ENCODE results near the gene C2orf92.

C2orf92 gene

GRCh38 chr2:97732436-97733340, 63.2 kb downstream of the C2orf92 start:
- no peak for DNase-seq

DNA sequence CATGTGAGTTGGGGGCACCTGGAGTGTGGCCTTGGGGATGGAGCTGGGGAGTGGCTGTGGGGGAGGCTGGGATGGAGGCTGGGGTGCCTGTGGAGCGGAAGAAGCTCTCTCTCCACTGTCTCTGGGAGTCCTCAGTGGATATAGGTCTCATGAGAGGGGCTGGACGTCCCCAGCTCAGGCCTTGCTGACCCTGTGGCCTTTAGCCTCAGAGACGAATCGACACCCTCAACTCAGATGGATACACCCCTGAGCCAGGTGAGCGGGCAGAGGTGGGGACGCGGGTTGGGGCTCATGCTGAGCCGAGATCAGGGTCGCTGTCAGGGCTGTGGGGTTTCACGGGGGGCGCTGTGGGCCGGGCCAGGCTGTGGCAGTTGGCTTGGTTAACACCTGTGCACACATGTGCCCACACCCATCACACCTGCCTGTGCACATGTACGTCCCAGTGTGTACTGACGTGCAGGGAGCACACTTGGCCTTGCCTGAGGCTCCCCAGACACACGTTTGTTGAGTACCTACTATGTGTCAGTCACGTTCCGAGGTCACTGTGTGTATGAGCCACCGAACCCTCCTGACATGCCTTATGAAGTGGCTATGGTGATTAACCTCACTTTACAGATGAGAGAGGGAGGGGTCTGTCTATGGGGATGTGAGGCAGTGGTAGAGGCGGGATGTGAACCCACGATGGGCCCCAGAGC, 64.0 kb downstream of the C2orf92 start:
- DNase-seq, result no peak

GRCh38 chr2:97734061-97735051, 64.8 kb downstream of the C2orf92 start:
- DNase-seq, result no peak

- DNase-seq, result no peak
Observed at GRCh38 chr2:97735161-97735561, 65.6 kb downstream of the C2orf92 start.

DNA sequence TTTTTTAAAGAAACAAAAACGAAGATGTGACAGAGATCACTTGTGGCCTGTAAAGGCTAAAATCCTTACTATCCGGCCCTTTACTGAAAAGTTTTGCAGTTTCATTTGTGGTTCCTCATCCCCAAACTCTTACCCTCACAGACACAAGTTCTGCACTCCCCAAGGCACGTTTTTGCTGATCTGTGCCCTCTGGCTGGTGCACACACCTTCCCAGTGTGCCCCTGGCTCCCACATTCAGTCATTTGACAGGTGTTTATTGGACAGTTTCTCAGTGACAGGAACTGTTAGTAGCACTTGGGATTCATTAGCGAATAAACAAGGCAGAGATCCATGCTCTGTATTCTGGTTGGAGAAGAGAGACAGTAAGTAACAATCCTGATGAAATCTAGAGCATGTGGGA, 66.7 kb downstream of the C2orf92 start:
- no peak for DNase-seq

GRCh38 chr2:97736608-97737330, 67.3 kb downstream of the C2orf92 start:
- no peak for DNase-seq

DNA sequence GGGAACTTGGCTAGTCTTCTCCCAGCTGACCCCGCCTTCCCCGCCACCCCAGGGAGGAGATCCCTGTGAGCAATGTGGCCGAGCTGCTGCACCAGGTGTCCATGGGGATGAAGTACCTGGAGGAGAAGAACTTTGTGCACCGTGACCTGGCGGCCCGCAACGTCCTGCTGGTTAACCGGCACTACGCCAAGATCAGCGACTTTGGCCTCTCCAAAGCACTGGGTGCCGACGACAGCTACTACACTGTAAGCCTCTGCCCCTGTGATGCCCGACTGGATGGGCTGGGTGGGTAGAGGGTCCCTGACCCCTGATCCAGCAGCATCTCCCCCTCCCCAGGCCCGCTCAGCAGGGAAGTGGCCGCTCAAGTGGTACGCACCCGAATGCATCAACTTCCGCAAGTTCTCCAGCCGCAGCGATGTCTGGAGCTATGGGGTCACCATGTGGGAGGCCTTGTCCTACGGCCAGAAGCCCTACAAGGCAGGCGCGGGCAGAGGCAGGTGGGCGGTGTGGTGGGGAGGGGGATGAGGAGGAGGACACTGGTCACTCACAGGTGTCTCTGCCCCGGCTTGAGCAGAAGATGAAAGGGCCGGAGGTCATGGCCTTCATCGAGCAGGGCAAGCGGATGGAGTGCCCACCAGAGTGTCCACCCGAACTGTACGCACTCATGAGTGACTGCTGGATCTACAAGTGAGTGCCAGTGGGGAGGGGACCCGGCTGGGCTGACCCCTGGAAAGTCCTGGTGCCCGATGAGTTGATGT, 68.1 kb downstream of the C2orf92 start:
- no peak for DNase-seq

GRCh38 chr2:97738179-97739019, 68.9 kb downstream of the C2orf92 start:
- no peak for DNase-seq

DNA sequence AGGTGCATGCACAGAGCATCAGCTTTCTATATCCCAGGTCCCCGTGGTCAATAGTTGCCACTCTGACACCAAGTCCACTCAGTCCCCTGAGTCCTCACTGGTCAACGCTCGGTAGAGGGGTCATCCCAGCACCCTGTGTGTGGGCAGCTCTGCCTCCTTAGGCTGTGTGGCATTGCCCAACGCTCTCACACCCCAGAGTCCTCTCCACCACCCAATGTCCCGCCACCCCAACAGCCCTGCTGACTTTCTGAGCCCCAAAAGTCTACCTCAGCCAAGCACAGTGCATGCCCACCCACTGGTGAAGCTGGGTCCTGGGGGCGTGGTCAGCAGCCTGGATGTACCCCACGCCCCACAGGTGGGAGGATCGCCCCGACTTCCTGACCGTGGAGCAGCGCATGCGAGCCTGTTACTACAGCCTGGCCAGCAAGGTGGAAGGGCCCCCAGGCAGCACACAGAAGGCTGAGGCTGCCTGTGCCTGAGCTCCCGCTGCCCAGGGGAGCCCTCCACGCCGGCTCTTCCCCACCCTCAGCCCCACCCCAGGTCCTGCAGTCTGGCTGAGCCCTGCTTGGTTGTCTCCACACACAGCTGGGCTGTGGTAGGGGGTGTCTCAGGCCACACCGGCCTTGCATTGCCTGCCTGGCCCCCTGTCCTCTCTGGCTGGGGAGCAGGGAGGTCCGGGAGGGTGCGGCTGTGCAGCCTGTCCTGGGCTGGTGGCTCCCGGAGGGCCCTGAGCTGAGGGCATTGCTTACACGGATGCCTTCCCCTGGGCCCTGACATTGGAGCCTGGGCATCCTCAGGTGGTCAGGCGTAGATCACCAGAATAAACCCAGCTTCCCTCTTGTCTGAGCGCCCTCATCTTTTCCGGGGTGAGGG, 69.7 kb downstream of the C2orf92 start:
- no peak for DNase-seq

- no peak for DNase-seq
Observed at GRCh38 chr2:97739893-97740245, 70.4 kb downstream of the C2orf92 start.

DNA sequence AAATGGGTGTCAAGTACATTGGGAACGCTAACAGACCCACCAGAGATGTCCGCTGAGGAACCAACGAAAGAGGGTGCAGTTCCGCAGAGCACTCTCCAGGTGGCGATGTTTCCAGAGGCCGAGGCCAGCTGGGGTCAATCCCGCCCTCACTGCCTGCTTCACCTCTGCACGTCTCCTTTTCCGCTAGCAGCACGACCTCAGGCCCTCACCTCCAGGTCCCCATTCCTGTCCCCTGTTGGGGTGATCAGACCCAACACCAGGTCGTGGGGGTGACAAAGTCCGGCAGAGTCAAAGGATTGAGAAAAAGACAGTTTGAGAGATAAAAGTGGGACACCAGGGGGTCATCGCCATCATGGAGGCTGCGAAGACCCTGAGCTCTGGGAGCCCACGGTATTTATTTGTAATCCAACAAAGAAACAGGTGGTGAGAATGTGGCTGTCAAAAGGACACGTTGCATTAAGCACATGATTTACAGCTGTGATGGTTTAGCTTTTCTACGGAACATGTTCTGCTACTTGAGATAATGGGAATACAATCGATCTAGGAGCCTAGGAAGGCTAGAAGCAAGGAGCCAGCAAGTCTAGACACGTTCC, 71.2 kb downstream of the C2orf92 start:
- DNase-seq, result no peak

DNA sequence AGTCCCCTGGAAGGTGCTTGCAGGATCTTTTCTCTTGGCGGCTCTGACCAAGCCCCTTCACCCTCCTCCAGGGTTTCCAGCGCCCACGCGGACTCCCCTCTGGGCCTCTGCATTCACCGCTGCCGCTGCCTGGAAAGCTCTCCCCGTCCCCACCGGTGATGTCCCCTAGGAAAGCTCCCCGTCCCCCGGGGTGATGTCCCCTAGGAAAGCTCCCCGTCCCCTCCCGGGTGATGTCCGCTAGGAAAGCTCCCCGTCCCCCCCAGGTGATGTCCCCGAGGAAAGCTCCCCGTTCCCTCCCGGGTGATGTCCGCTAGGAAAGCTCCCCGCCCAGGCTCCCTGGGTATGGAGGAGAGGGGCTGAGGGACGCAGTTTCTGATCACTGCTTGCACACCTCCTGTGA, 71.7 kb downstream of the C2orf92 start:
- no peak for DNase-seq

GRCh38 chr2:97741686-97742085, 72.2 kb downstream of the C2orf92 start:
- no peak for DNase-seq

DNA sequence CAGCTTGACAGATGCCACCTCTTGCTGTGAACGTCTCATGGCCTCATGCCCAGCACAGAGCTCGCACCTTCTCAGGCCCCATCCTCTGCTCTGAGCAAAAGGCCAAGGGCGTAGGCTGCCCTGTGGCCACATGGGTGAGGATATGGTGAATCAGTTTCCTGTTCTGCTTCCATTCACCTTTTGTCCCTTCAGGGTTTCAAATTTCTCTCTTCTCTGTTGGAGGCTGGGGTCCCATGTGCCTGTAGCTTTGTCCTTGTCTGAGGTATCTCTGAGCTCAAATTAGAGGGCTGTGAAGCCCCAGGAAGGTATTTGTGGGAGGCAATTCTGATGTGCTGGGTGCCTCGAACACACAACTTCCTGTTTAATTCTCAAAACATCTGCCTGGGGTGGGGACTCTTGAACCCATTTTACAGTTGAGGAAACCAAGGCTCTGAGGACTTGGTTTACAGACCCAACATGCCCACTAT, 72.9 kb downstream of the C2orf92 start:
- DNase-seq, result no peak

DNA sequence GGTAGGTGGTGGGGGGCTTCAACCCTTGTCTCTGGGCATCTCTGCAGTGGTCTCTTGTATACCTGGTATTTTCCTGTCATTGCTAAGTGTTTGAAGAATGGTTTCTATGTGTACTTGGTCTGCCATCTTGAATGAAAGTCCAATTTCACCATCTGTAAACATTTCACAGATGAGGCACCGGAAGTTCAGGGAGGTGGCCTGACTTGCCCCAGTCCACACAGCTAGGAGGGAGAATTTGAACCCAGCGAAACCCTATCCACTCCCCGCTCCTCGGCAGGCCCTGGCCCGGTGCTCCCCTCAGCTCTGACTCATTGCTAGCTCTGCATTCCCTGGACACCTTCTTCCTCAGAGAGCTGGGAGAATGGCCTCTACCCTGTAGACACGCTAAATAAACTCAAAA, 74.4 kb downstream of the C2orf92 start:
- no peak for DNase-seq

- no peak for DNase-seq
Observed at GRCh38 chr2:97745474-97746174, 76.1 kb downstream of the C2orf92 start.

- no peak for DNase-seq
Observed at GRCh38 chr2:97747285-97747684, 77.8 kb downstream of the C2orf92 start.

GRCh38 chr2:97747716-97748115, 78.2 kb downstream of the C2orf92 start:
- no peak for DNase-seq
